Gastrocnemius medialis (tissue), 4 donors: ENCODE measurements around the gene MATN1.

Source experiments
- POLR2A ChIP-seq, 2 donors: fragments of 450-650 bp; IDR thresholded peaks; one replicate each; pipeline ENCODE4 v1.6.1; 2017; ENCODE audit warnings: antibody characterized with exemption in 2 of 2, mild to moderate bottlenecking in 2 of 2, moderate library complexity in 2 of 2
- TF ChIP-seq, protein P1 (sequence below), 5 experiments: fragments of 450-650 bp in 3 of 5; fragments of 200-600 bp in 2 of 5; sonication (generic) in 2 of 5; IDR thresholded peaks in 4 of 5; conservative IDR thresholded peaks in 1 of 5; 1 replicate in 4 of 5; 2 replicates in 1 of 5; pipeline ENCODE4 v1.5.1; 2016 to 2019; ENCODE audit warnings: antibody characterized with exemption in 5 of 5, mild to moderate bottlenecking in 3 of 5, moderate library complexity in 3 of 5

DNA sequence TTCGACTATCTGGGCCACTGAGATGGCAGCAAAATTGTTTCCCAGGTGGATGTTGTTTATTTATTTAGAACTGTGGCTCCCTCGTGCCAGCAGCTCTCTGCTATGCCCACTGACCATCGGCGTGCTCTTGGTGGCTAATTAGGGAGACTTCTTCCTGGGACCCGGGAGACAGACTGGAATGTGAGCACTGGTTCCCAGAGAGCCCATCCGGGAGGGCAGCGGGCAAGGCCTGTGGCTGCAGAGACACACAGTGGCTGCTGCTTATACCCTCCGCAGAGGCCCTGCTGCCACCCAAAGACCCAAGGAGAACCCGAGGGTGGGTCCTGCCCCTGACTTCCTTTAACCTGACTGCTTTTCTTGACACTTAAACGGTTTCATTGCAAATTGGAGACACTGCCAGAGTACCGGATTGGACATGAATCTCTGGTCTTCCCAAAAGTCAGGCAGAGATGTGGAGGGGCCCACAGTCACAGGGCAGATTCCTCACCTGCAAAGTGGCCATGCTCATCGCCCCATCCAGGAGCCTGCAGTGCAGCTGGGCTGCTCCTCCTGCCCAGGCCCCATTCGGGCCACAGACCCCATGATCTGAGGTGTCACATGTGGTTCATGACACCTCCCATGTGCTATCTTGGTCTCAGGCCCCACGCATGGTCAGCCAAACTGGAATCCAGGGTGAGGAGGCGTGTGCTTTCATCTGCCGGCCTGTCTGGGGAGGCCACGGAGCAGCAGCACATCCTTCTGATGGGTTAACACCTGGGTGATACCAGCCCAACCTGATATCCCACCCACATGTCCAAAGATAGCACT is 5.7 kb upstream of the MATN1 start:
- TF ChIP-seq, protein P1, sequence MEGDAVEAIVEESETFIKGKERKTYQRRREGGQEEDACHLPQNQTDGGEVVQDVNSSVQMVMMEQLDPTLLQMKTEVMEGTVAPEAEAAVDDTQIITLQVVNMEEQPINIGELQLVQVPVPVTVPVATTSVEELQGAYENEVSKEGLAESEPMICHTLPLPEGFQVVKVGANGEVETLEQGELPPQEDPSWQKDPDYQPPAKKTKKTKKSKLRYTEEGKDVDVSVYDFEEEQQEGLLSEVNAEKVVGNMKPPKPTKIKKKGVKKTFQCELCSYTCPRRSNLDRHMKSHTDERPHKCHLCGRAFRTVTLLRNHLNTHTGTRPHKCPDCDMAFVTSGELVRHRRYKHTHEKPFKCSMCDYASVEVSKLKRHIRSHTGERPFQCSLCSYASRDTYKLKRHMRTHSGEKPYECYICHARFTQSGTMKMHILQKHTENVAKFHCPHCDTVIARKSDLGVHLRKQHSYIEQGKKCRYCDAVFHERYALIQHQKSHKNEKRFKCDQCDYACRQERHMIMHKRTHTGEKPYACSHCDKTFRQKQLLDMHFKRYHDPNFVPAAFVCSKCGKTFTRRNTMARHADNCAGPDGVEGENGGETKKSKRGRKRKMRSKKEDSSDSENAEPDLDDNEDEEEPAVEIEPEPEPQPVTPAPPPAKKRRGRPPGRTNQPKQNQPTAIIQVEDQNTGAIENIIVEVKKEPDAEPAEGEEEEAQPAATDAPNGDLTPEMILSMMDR (IDR thresholded peaks at IDR 0.05 in 4 of 5, conservative IDR thresholded peaks at IDR 0.05 in 1 of 5), result no peak
- TF ChIP-seq POLR2A (IDR thresholded peaks at IDR 0.05), result no peak
